ENCODE results near the gene TM9SF2. TPM values are rescaled to one million over a fixed set of nuclear protein-coding genes. Genes with fewer than 3 reads are reported as not detected.

Gene TM9SF2
- total and polyA plus RNA-seq, 9 of the 15 experiments (the other 6 are each of a cell fraction or from before 2014, with no cell fraction given) = 23.3 to 83.2 (median 55.1) TPM

- TF ChIP-seq KDM2B (CRISPR knock-in tag; IDR thresholded peaks at IDR 0.05) = no peak
- peak; percentile 61; the same call in 1 of the 2 replicates for TF ChIP-seq CTBP1 (IDR thresholded peaks at IDR 0.05; ENCODE audit: borderline replicate concordance)
- no peak for TF ChIP-seq RBM17 (IDR thresholded peaks at IDR 0.05; ENCODE audit: borderline replicate concordance, low read depth, low read length)
- no peak for TF ChIP-seq FOXP4 (CRISPR knock-in tag; IDR thresholded peaks at IDR 0.05; ENCODE audit: borderline replicate concordance)
- peak; percentile 66 for TF ChIP-seq TAF1 (IDR thresholded peaks at IDR 0.05; ENCODE audit: control insufficient read depth, extremely low read depth, insufficient read depth, low read length, severe bottlenecking)
- no peak for TF ChIP-seq RBM25 (IDR thresholded peaks at IDR 0.05; ENCODE audit: low read depth, low read length, severe bottlenecking)
- TF ChIP-seq CBFA2T2 (conservative IDR thresholded peaks at IDR 0.05) = no peak
- TF ChIP-seq ZNF592 (IDR thresholded peaks at IDR 0.05) = no peak; the same call in 1 of the 2 replicates
- no peak for TF ChIP-seq BCL6 (CRISPR knock-in tag; IDR thresholded peaks at IDR 0.05)
- no peak for TF ChIP-seq POLR3G (IDR thresholded peaks at IDR 0.05; ENCODE audit: extremely low read depth, insufficient read length, insufficient replicate concordance)
- TF ChIP-seq YBX1 (IDR thresholded peaks at IDR 0.05) = no peak
- no peak for TF ChIP-seq GTF2A2 (tag; IDR thresholded peaks at IDR 0.05)
- TF ChIP-seq ASH1L (IDR thresholded peaks at IDR 0.05; ENCODE audit: borderline replicate concordance, low read depth, partially characterized antibody) = no peak
- peak; percentile 73 for TF ChIP-seq ELF1 (tag; IDR thresholded peaks at IDR 0.05)
- no peak for TF ChIP-seq NFE2 (IDR thresholded peaks at IDR 0.05; ENCODE audit: low read depth)
- TF ChIP-seq ZNF695 (CRISPR knock-in tag; IDR thresholded peaks at IDR 0.05) = no peak
- TF ChIP-seq L3MBTL2 (IDR thresholded peaks at IDR 0.05) = peak; percentile 46; the same call in 1 of the 2 replicates
- no peak for TF ChIP-seq PHTF2 (CRISPR knock-in tag; IDR thresholded peaks at IDR 0.05)
- TF ChIP-seq ZNF398 (CRISPR knock-in tag; IDR thresholded peaks at IDR 0.05) = no peak
- TF ChIP-seq ZNF174 (CRISPR knock-in tag; IDR thresholded peaks at IDR 0.05) = no peak
Observed at GRCh38 chr13:99498171-99499161, 2.8 kb upstream of the TM9SF2 start (continued).
